ENCODE data around the gene KRTAP4-8.
"Not testable (repeated sequence)": the region's sequence is repeated elsewhere in the genome, so short reads cannot be mapped to it uniquely, and the experiment has no call there.

Gene KRTAP4-8

GRCh38 chr17:41065829-41066624, 31.9 kb downstream of the KRTAP4-8 start, which contains the start of gene KRTAP2-4:
KRTAP2-4 (minus strand) TSS chr17:41065879; CDS start chr17:41065845, 34 bp downstream.
- DNase-seq (ENCODE audit: low read depth in 2 of 2, low spot score in 1 of 2), result no peak

GRCh38 chr17:41065016-41065689, 32.8 kb downstream of the KRTAP4-8 start:
- DNase-seq (ENCODE audit: low read depth in 2 of 2, low spot score in 1 of 2), result not testable (repeated sequence)

GRCh38 chr17:41064301-41064700, 33.6 kb downstream of the KRTAP4-8 start:
- no peak for DNase-seq (ENCODE audit: low read depth in 2 of 2, low spot score in 1 of 2)

- DNase-seq (ENCODE audit: low read depth in 2 of 2, low spot score in 1 of 2), result no peak
These were observed 34.5 kb downstream of the KRTAP4-8 start for GRCh38 chr17:41063449-41063848.

GRCh38 chr17:41061964-41062363, 36.0 kb downstream of the KRTAP4-8 start:
- no peak for DNase-seq (ENCODE audit: low read depth in 2 of 2, low spot score in 1 of 2)

- no peak for DNase-seq (ENCODE audit: low read depth in 2 of 2, low spot score in 1 of 2)
These were observed 37.8 kb downstream of the KRTAP4-8 start, which contains the start of gene KRTAP2-3 for GRCh38 chr17:41060052-41060604. KRTAP2-3 (minus strand) TSS chr17:41060114; CDS start chr17:41060050, 64 bp downstream.

- not testable (repeated sequence) for DNase-seq (ENCODE audit: low read depth in 2 of 2, low spot score in 1 of 2)
These were observed 38.5 kb downstream of the KRTAP4-8 start for GRCh38 chr17:41059276-41060051.

GRCh38 chr17:41058741-41059140, 39.2 kb downstream of the KRTAP4-8 start:
- no peak for DNase-seq (ENCODE audit: low read depth in 2 of 2, low spot score in 1 of 2)

GRCh38 chr17:41057547-41057946, 40.4 kb downstream of the KRTAP4-8 start:
- no peak for DNase-seq (ENCODE audit: low read depth in 2 of 2, low spot score in 1 of 2)

GRCh38 chr17:41055130-41055529, 42.8 kb downstream of the KRTAP4-8 start, which contains the start of gene KRTAP2-2:
KRTAP2-2 (minus strand) TSS chr17:41055230; CDS start chr17:41055211, 19 bp downstream.
- not testable (repeated sequence) for DNase-seq (ENCODE audit: low read depth in 2 of 2, low spot score in 1 of 2)

- DNase-seq (ENCODE audit: low read depth in 2 of 2, low spot score in 1 of 2), result not testable (repeated sequence)
These were observed 43.4 kb downstream of the KRTAP4-8 start for GRCh38 chr17:41054556-41054955.

- no peak for DNase-seq (ENCODE audit: low read depth in 2 of 2, low spot score in 1 of 2)
These were observed 43.9 kb downstream of the KRTAP4-8 start for GRCh38 chr17:41054025-41054424.

- no peak for DNase-seq (ENCODE audit: low read depth in 2 of 2, low spot score in 1 of 2)
These were observed 45.4 kb downstream of the KRTAP4-8 start for GRCh38 chr17:41052566-41052965.

- no peak for DNase-seq (ENCODE audit: low read depth in 2 of 2, low spot score in 1 of 2)
These were observed 48.8 kb downstream of the KRTAP4-8 start for GRCh38 chr17:41049110-41049509.

GRCh38 chr17:41048441-41048840, 49.5 kb downstream of the KRTAP4-8 start:
- no peak for DNase-seq (ENCODE audit: low read depth in 2 of 2, low spot score in 1 of 2)
